Stimulated activated CD4-positive, alpha-beta T cell treated with anti-CD3 and anti-CD28 coated beads, Interleukin-1b, Interleukin-23, amount 100 ng/mL, for 1 hour (primary cell): ENCODE data around the gene IER5L.
"Not testable (repeated sequence)": the region's sequence is repeated elsewhere in the genome, so short reads cannot be mapped to it uniquely, and the experiment has no call there.

Experiments
- DNase-seq, 2 donors: peaks; one replicate each; pipeline ENCODE4 v3.0.0-alpha.2; 2020; ENCODE audit warnings: low read depth in 2 of 2

Gene IER5L

DNA sequence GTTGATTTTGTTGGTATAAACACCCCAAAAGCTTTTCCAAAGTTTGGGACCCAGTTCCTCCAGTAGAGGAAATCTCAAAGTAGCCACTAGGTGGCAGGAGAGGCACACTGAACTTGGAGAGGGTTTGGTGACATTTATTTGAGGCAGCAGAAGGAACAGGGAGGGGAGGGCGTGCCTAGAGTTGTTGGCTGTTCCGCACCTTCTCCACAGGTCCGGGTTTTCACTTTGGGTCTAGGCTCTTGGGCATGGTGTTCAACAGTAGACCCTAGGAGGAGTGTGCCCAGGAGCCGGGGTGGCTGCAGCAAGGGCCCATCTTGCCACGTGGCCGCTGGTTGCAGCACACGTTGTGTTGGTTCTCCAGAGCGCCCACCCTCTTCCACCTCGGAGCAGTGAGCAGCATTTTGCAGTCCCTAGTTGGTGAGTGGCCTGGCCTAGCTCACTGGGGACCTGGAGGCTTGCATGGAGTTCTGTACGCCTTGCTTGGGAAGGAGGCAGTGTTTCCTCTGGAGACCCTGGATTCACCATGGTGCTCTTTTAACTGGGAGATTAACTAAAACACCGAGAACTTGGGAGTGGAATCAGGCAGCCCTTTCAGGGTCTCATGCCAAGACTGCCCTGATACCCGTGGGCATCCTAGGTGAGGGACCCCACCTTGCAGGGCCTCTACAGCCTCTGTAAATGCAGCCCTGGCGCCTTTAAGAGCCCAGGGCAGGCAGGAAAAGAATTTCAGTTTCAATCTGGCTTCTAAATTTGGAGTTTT lies 38.6 kb downstream of the IER5L start:
- peak; percentile 48 for DNase-seq

DNA sequence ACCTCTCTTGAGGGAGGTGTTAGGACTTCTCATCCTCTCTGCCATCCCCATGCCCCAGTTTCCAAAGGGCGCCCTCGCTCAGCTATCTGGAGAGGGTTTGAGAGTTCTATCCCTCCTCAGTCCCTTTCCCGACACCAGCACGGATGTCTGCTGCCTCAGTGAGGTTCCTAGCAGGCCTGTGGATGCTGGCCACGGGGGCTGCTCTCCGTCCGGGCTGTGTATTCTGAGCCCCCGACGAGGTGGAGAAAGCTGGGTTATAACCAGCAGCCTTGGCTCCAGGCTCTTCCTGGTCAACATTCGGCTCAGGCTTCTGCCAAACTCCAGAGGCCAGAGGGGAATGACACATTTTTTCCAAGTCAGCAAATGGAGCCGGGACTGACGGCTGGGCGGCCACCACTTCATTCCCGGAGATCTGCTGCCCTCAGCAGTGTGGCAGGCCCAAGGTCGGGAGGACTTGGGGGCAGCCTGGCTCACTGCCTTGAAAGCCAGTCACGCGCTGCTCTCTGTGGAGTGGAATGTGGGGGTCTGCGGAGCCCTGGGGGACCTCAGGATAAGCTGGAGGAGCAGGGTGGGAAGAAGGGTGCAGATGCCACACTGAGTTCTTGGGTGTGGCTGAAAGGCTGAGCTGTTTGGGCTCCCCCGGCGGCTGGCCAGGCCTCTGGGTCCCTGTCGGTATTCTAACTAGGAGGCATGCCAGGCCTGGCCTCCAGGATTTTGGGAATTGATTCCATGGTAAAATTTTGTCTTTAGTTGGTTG lies 39.4 kb downstream of the IER5L start:
- no peak for DNase-seq

DNA sequence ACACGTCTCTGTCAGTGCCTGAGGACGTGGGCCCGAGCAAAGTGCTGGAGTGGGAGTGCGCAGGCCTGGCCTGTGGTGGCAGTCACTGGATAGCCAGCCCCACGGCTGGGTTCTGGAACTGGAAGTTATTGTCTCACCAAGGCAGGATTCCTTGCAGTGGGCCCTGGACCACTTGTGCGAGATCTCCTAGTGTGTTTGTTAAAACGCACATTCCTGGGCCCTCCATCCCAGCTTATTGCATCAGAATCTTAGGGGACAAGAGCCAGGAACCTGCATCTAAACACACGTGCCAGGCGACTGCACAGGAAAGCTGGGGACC lies 40.0 kb downstream of the IER5L start:
- DNase-seq = no peak

DNA sequence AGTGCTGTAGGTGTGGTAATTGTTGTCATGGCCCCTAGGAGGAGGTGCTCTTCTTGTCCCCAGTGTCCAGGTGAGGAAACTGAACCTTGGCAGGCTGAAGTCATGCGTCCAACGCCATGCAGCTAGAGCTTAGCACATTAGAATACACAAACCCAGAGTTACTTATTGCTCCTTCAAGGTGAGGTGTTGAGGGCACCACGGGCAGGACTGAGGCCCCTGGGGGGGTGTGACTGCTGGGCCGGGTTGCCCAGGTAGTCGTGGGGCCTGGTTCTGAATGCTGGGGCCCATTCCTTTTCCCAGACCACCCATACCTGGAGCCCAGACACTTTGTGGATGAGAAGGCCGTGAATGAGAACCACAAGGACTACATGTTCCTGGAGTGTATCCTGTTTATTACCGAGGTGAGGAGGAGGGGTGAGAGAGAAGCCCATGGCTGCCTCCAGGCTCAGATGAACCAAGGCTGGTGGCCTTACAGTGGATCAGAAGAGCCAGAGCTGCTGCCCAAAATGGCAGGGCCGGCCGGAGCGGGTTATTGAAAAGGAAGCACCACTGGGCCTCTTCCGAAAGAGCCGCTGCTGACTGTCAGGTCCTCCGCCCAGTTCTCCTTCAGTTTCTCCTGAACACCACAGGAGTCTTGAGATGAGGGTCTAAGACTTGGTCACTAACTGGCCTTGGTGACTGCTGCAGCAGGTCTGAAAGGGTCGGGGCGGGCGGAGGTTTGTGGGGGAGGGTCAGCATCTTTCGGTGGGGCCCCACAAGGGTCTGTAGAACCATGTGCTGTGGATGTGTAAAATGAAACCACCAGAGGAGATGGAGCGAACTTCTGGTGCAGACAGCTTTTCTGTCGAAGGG lies 40.5 kb downstream of the IER5L start:
- DNase-seq = no peak

DNA sequence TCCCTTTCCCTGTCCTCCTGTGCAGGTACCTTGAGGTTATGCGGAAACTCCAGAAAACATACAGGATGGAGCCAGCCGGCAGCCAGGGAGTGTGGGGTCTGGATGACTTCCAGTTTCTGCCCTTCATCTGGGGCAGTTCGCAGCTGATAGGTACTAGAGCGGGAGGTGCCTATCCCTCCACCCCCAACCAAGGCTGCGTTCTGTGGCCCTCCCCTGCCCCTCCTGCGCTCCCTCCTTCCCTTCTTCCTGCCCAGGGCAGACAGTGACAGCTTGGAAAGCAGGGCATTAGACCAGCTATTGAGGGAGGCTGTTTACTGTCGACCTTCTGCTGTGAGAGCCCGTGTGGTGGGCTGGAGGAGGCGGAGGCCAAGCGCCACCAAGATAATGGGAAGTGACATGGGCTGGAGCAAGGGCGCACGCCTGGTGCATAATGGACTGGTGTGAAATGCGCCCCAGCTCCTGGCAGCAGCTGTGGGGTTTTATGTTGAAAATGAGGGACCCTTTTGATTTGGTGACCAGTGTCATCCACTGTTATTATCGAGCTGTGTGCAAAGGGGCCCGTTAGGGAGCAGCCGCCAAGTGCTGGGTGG lies 41.5 kb downstream of the IER5L start:
- DNase-seq = no peak

DNA sequence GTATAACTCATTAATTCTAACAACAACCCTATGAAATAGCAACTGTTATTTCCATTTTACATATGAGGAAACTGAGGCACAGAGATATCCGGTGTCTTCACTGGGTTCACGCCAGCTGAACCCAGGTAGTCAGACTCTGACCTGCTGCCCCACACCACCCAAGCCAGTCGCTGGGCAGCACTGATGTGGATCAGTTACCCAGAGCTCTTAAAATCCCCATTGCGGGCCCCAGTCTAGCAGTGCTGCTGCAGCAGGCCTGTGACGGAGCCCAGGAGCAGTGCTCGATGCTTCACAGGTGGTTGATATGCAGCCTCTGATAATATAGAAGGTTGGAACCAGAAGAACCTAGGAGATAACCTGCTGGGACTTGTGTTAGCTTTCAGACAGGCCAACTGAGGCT lies 42.6 kb downstream of the IER5L start:
- no peak for DNase-seq

DNA sequence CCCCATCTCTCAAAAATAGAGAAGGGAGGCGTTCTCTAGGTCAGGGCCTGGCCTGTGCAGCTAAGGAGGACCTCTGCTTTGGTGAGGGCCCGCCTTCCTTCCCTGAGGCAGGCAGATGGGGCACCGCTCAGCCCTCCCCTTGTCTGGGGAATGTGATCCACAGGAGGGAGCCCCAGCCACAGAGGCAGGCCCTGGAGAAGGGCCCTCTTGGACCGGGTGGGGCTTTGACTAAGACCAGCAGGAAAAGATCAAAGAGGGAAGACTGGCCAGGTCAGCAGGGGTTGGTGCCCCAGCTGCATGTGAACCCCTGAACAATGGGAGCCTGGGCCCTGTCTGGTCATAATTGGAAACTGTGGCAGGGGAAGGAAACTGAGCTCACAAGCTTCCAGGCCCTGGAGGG lies 45.0 kb downstream of the IER5L start:
- DNase-seq = no peak

DNA sequence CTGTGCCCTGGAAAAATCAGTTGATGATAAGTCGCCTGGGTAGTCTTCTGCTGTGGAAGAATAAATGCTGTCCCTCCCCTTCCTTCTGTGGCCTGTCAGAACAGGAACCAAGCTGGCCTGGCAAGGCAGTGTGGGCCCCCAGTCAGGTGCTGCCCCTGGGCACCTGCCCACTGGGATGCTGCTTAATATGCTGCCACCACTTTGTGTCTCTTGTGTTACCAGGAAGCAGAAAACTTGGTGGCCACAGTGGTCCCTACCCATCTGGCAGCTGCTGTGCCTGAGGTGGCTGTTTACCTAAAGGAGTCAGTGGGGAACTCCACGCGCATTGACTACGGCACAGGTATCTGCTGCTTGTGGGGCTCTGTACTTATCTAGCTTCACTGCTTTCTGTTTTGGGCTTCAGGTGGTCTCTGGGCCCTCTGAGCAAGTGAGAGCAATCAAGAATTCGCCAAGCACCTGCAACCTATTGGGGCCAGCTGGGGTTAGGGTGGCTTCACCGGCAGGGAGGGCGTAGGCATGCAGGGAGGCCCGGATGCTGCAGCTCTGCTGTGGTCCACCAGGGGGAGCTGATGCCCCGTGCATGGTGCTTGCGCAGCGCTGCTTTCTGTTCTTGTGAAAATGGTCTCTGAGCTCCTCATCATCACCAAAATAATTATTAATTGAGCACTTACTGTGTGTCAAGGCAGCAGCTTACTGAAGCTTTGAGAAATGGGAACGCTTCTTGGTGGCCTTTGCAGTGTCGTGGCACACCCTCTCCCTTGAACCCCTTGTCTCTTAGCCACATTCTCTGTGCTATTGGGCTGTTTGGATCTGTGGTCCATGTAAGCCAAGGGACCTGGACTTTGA lies 46.5 kb downstream of the IER5L start:
- DNase-seq = peak; percentile 72 to 77

DNA sequence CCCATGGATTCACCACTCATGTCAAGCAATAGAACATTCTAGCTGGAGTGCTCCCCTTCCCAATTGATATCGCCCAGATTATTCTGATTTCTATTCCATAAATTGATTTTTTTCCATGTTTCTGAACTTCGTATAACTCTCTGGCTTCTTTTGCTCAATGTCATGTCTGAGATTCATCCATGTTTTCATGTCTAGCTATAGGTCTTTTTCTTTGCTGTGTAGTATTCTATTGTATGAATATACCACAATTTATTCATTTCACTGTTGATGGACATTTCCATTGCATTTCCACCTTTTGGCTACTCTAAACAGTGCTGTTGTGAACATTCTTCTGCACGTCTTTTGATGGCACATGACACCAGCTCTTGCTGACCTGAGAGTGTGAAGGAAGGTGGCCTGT lies 47.3 kb downstream of the IER5L start:
- no peak for DNase-seq

DNA sequence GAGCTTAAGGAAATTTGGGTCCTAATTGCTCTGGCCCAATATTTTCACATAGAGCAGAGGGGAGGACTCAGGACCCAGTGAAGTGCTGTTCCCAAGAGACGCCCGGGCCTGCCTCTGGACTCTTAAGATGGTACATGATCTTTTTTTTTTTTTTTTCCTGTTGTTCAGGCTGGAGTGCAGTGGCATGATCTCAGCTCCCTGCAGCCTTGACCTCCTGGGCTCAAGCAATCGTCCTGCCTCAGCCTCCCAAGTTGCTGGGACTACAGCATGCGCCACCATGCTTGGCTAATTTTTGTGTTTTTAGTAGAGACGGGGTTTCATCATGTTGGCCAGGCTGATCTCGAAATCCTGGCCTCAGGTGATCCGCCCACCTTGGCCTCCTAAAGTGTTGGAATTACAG lies 47.8 kb downstream of the IER5L start:
- not testable (repeated sequence) for DNase-seq

DNA sequence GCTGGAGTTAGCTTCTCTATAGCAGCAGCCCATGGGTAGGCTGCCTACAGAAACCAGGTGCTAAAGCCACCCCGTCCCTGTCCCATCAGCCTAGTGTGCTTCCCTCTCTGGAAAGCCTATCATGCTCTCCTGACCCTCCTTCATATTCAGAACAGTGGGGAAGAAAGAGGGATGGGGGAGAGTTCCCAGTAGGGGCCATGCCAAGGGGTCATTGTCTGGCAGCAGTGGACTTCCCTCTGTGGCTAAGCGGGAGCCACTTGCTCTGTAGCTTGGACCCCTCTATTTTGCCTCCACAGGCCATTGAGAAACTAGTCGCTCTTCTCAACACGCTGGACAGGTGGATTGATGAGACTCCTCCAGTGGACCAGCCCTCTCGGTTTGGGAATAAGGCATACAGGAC lies 49.4 kb downstream of the IER5L start:
- no peak for DNase-seq

DNA sequence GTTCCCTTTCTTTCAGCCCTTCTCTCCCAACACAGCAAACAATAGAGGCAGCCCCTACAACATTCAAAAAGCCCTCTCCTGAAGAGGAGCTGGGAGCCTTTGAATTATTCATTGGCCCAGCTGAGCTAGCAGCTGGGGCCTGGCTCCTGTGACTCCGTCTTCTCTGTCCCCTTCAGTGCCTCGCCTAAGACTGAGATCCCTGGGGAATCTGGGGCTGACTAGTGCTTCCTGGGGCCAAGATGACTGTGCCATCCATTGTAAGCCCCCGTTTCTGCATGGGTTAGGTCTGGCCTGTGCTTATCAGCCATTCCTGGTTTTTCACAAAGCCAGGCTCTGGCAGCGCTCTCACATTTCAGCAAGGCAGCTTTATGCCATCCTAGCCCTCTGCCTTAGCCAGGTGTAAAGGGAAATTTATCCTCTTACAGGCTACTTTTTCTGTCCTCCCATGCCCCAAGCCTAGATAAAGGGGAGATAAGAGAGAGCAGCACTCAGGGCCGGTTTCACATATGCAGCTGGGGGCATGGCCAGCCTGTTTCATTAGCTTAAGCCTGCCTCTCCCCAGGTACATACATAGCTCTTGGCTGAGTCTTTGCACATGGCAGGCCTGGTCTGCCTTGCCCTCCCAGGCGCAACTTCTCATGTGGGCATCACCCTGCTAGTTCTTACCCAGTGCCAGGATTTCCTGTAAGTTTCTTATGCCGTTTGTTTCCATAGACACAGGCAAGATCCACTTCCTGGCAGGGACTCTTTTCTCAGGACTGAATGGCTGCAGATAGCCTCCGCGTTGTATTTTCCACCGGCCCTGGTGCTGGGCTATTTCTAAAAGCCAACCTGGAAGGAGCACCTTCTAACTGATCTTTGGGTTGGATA lies 51.1 kb downstream of the IER5L start:
- no peak for DNase-seq
